Hepatocyte (in vitro differentiated cells): ENCODE results near the gene KIAA1549. TPM values are rescaled to one million over a fixed set of nuclear protein-coding genes. Genes with fewer than 3 reads are reported as not detected.

ENCODE experiments used
- DNase-seq: peaks from one replicate; pipeline ENCODE4 v3.0.0-alpha.2; 2016; ENCODE audit warnings: low spot score
- H2AFZ ChIP-seq: fragments of 200-600 bp; sonication (generic); 2 replicates; pipeline ENCODE4 v1.6.0; 2016; ENCODE audit warnings: antibody characterized with exemption, mild to moderate bottlenecking
- H3K27ac ChIP-seq: fragments of 200-600 bp; sonication (generic); 2 replicates; pipeline ENCODE4 v1.5.1; 2016; ENCODE audit warnings: mild to moderate bottlenecking
- H3K27me3 ChIP-seq: fragments of 200-600 bp; sonication (generic); 2 replicates; pipeline ENCODE4 v1.6.1; 2016
- H3K36me3 ChIP-seq: fragments of 200-600 bp; sonication (generic); replicated peaks from 2 replicates; pipeline ENCODE4 v1.5.1; 2016; ENCODE audit warnings: low read depth; ENCODE audit not compliant: insufficient read depth
- H3K4me1 ChIP-seq: fragments of 200-600 bp; sonication (generic); 2 replicates; pipeline ENCODE4 v1.5.1; 2016; ENCODE audit warnings: mild to moderate bottlenecking, moderate library complexity; ENCODE audit not compliant: insufficient read depth
- H3K4me2 ChIP-seq: fragments of 200-600 bp; sonication (generic); 2 replicates; pipeline ENCODE4 v1.6.0; 2016
- H3K4me3 ChIP-seq: fragments of 200-600 bp; sonication (generic); 2 replicates; pipeline ENCODE4 v1.5.1; 2016; ENCODE audit warnings: mild to moderate bottlenecking
- H3K79me2 ChIP-seq: fragments of 200-600 bp; sonication (generic); 2 replicates; pipeline ENCODE4 v1.6.0; 2017; ENCODE audit warnings: mild to moderate bottlenecking
- H3K9me2 ChIP-seq: fragments of 200-600 bp; sonication (generic); replicated peaks from 2 replicates; pipeline ENCODE4 v1.6.0; 2017; ENCODE audit warnings: mild to moderate bottlenecking; ENCODE audit not compliant: insufficient read depth
- H3K9me3 ChIP-seq: fragments of 200-600 bp; sonication (generic); 2 replicates; pipeline ENCODE4 v1.5.1; 2016; ENCODE audit warnings: low read depth, mild to moderate bottlenecking
- H4K20me1 ChIP-seq: fragments of 200-600 bp; sonication (generic); 2 replicates; pipeline ENCODE4 v1.6.0; 2016; ENCODE audit warnings: mild to moderate bottlenecking; ENCODE audit not compliant: insufficient read depth, poor library complexity, severe bottlenecking
- EZH2 ChIP-seq: fragments of 200-600 bp; sonication (generic); IDR thresholded peaks from 2 replicates; pipeline ENCODE4 v1.6.1; 2016; ENCODE audit warnings: antibody characterized with exemption, mild to moderate bottlenecking, borderline replicate concordance
- EZH2phosphoT487 ChIP-seq: fragments of 200-600 bp; sonication (generic); IDR thresholded peaks from one replicate; pipeline ENCODE4 v1.6.1; 2018; ENCODE audit warnings: antibody characterized with exemption, mild to moderate bottlenecking, low read depth, moderate library complexity; ENCODE audit not compliant: unreplicated experiment, severe bottlenecking
- WGBS: methylation state at CpG from one replicate; pipeline ENCODE4 v1.1.6; 2016; ENCODE audit warnings: low lambda C conversion rate; ENCODE audit errors: missing lambda C conversion rate; 5-methylcytosine and 5-hydroxymethylcytosine counted together
- polyA plus RNA-seq: library from polyadenylated mRNA; unstranded; fragments of >200 nt; fragmentation: Nextera tagmentation; extraction: Ambion mirVana; gene quantifications from 2 replicates; pipeline ENCODE4 v1.2.1, GENCODE V29; 2016
- total RNA-seq: library from RNA; depleted of rRNA; stranded (reverse); fragments of >200 nt; gene quantifications from 2 replicates; pipeline ENCODE4 v1.2.3, GENCODE V29; 2014
- TF ChIP-seq, protein P1 (sequence below): fragments of 200-600 bp; sonication (generic); IDR thresholded peaks from 2 replicates; pipeline ENCODE4 v1.5.1; 2016; ENCODE audit warnings: antibody characterized with exemption, mild to moderate bottlenecking; ENCODE audit not compliant: poor library complexity

Gene KIAA1549
- total and polyA plus RNA-seq, 2 experiments from 2014 or later = 3.4 to 7.3 TPM

DNA sequence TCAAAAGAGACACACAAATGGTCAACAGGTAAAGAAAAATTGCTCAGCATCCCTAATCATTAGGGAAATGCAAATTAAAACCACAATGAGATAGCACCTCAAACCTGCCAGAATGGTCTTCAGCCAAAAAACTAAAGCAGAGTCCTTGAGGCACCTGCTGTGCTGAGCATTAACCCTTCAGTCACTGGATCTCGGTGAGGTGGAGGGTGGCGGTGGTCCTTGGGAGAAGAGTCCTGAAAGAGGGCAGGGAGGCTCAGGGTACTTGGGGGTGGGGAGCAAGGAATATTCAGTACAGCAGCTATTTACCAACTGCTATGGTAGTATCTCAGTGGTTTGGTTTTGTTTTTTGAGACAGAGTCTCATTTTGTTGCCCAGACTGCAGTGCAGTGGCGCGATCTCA, 7.1 kb downstream of the KIAA1549 start:
- no peaks in the 10 kb centered on the region for H3K36me3 ChIP-seq
- H3K27ac ChIP-seq = no peak overlapping the region
- peaks cover 3% of the 10 kb centered on the region for H4K20me1 ChIP-seq
- no peak for DNase-seq
- peaks cover 71% of the 10 kb centered on the region for H3K79me2 ChIP-seq
- no peak for TF ChIP-seq EZH2phosphoT487
- TF ChIP-seq, protein P1, sequence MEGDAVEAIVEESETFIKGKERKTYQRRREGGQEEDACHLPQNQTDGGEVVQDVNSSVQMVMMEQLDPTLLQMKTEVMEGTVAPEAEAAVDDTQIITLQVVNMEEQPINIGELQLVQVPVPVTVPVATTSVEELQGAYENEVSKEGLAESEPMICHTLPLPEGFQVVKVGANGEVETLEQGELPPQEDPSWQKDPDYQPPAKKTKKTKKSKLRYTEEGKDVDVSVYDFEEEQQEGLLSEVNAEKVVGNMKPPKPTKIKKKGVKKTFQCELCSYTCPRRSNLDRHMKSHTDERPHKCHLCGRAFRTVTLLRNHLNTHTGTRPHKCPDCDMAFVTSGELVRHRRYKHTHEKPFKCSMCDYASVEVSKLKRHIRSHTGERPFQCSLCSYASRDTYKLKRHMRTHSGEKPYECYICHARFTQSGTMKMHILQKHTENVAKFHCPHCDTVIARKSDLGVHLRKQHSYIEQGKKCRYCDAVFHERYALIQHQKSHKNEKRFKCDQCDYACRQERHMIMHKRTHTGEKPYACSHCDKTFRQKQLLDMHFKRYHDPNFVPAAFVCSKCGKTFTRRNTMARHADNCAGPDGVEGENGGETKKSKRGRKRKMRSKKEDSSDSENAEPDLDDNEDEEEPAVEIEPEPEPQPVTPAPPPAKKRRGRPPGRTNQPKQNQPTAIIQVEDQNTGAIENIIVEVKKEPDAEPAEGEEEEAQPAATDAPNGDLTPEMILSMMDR = no peak
- no peak for TF ChIP-seq EZH2
- no peak overlapping the region for H3K4me3 ChIP-seq
- H3K9me3 ChIP-seq = no peaks in the 10 kb centered on the region
- H2AFZ ChIP-seq = no peak overlapping the region
- H3K4me2 ChIP-seq = no peak overlapping the region
- no peaks in the 10 kb centered on the region for H3K27me3 ChIP-seq
- H3K4me1 ChIP-seq = peaks cover 10% of the 10 kb centered on the region
- WGBS = 87% methylated on average over 4 of the region's 4 CpGs
- no peaks in the 10 kb centered on the region for H3K9me2 ChIP-seq

DNA sequence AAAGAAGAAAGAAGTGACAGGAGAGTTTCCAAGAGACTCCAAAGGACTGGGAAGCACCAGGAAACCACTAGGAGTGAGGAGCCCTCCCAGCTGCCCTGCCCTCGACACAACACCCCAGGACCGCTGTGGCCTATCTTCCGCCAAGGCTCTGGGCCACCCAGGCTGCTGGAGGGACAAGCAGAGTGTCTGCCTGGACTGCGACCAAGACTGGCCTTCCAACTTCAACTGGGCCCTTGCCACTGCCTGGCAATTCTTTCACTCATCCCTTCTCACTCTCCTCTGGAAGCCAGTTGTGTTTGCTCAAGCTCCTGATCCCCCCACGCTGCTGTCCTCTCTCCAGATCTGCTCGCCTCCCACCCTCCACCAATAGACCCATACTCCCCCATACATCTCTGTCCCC, 10.2 kb downstream of the KIAA1549 start:
- H3K9me3 ChIP-seq = no peaks in the 10 kb centered on the region
- H3K79me2 ChIP-seq = peaks cover 49% of the 10 kb centered on the region
- H2AFZ ChIP-seq = no peak overlapping the region
- no peak for DNase-seq
- H3K27me3 ChIP-seq = no peaks in the 10 kb centered on the region
- TF ChIP-seq EZH2phosphoT487 = no peak
- no peak for TF ChIP-seq EZH2
- TF ChIP-seq, protein P1 = no peak
- no peaks in the 10 kb centered on the region for H3K9me2 ChIP-seq
- H3K27ac ChIP-seq = no peak overlapping the region
- H4K20me1 ChIP-seq = peaks cover 1% of the 10 kb centered on the region
- 89% methylated on average over 6 of the region's 6 CpGs for WGBS
- H3K4me3 ChIP-seq = no peak overlapping the region
- H3K4me2 ChIP-seq = no peak overlapping the region
- no peaks in the 10 kb centered on the region for H3K36me3 ChIP-seq
- peaks cover 5% of the 10 kb centered on the region for H3K4me1 ChIP-seq

DNA sequence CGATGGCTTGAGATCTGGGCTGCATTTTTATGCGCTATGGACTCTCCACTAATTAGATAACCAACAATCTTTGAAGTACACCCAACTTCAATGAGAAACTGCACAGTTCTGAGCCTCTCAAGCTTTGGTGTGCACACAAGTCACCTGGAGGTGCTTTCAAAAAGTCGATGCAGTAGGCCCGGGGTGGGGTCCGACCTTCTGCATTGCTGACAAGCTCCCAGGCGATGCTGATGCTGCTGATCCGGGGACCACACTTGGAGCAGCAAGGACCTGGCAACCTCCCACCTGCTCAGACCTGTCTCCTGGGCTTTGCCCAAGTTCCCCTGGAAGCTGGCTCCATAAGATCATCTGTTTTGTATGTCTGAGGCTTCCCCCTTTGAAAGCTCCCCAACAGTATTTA, 10.7 kb downstream of the KIAA1549 start:
- H3K4me2 ChIP-seq = no peak overlapping the region
- DNase-seq = no peak
- H2AFZ ChIP-seq = no peak overlapping the region
- H3K27me3 ChIP-seq = no peaks in the 10 kb centered on the region
- no peaks in the 10 kb centered on the region for H3K9me2 ChIP-seq
- peaks cover 44% of the 10 kb centered on the region for H3K79me2 ChIP-seq
- TF ChIP-seq, protein P1 = no peak
- TF ChIP-seq EZH2 (no peak), EZH2phosphoT487 (no peak)
- no peaks in the 10 kb centered on the region for H3K4me1 ChIP-seq
- no peaks in the 10 kb centered on the region for H4K20me1 ChIP-seq
- no peak overlapping the region for H3K4me3 ChIP-seq
- no peak overlapping the region for H3K27ac ChIP-seq
- H3K9me3 ChIP-seq = no peaks in the 10 kb centered on the region
- H3K36me3 ChIP-seq = no peaks in the 10 kb centered on the region
- 97% methylated on average over 7 of the region's 7 CpGs for WGBS

DNA sequence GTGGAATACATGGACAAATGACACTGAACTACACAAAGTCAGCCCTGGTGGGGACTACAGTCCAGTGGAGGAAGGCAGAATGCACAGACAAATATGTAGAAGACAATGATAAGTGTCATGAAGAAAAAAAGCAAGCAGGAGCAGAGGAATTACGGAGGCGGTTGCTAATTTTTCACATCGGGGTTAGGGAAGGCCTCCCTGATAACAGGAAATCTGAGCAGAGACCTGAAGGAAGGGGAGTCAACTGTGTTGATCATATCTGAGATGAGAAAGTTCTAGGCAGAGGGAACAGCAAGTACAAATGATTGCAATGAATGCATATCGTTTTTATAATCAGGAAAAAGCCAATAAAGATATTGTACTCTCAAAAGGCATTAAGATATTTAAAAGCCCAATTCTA, 14.0 kb downstream of the KIAA1549 start:
- no peaks in the 10 kb centered on the region for H3K9me2 ChIP-seq
- no peak for DNase-seq
- no peaks in the 10 kb centered on the region for H3K9me3 ChIP-seq
- no peak overlapping the region for H3K4me3 ChIP-seq
- H3K4me1 ChIP-seq = no peaks in the 10 kb centered on the region
- no peak overlapping the region for H2AFZ ChIP-seq
- no peaks in the 10 kb centered on the region for H3K36me3 ChIP-seq
- TF ChIP-seq EZH2phosphoT487 (no peak), EZH2 (no peak)
- TF ChIP-seq, protein P1 = no peak
- no peaks in the 10 kb centered on the region for H4K20me1 ChIP-seq
- no peaks in the 10 kb centered on the region for H3K27me3 ChIP-seq
- 72% methylated on average over 4 of the region's 4 CpGs for WGBS
- H3K27ac ChIP-seq = no peak overlapping the region
- H3K79me2 ChIP-seq = peaks cover 41% of the 10 kb centered on the region
- H3K4me2 ChIP-seq = no peak overlapping the region
